Measurements from ENCODE around the gene MYRF.

MYRF gene

GRCh38 chr11:61752117-61752924 lies at the start of gene MYRF:
Gene MYRF (plus strand): TSS chr11:61752636. CDS start chr11:61752745, 109 bp downstream.
- in situ Hi-C loops (cut with HindIII; ENCODE audit: low pct_ligation_motif_present, low pct_unique_long_range_greater_than_20kb, low sequenced_read_pairs) = no loop called here
- DNase-seq = peak; percentile 52

- in situ Hi-C loops (cut with HindIII; ENCODE audit: low pct_ligation_motif_present, low pct_unique_long_range_greater_than_20kb, low sequenced_read_pairs) = no loop called here
- DNase-seq = no peak
These were observed 49.6 kb upstream of the MYRF start for GRCh38 chr11:61702701-61703312.

GRCh38 chr11:61704838-61705237 lies 47.6 kb upstream of the MYRF start:
- in situ Hi-C loops (cut with HindIII; ENCODE audit: low pct_ligation_motif_present, low pct_unique_long_range_greater_than_20kb, low sequenced_read_pairs) = no loop called here

GRCh38 chr11:61706452-61707400 lies 45.7 kb upstream of the MYRF start:
- no peak for DNase-seq
- in situ Hi-C loops (cut with HindIII; ENCODE audit: low pct_ligation_motif_present, low pct_unique_long_range_greater_than_20kb, low sequenced_read_pairs) = no loop called here

More at GRCh38 chr11:61704838-61705237, 47.6 kb upstream of the MYRF start:
- no peak for DNase-seq

GRCh38 chr11:61707574-61707973 lies 44.9 kb upstream of the MYRF start:
- DNase-seq = no peak
- in situ Hi-C loops (cut with HindIII; ENCODE audit: low pct_ligation_motif_present, low pct_unique_long_range_greater_than_20kb, low sequenced_read_pairs) = no loop called here

GRCh38 chr11:61709110-61709509 lies 43.3 kb upstream of the MYRF start:
- in situ Hi-C loops (cut with HindIII; ENCODE audit: low pct_ligation_motif_present, low pct_unique_long_range_greater_than_20kb, low sequenced_read_pairs) = no loop called here

GRCh38 chr11:61709572-61709971 lies 42.9 kb upstream of the MYRF start:
- DNase-seq = no peak
- in situ Hi-C loops (cut with HindIII; ENCODE audit: low pct_ligation_motif_present, low pct_unique_long_range_greater_than_20kb, low sequenced_read_pairs) = no loop called here

More at GRCh38 chr11:61709110-61709509, 43.3 kb upstream of the MYRF start:
- no peak for DNase-seq

GRCh38 chr11:61710019-61710418 lies 42.4 kb upstream of the MYRF start:
- in situ Hi-C loops (cut with HindIII; ENCODE audit: low pct_ligation_motif_present, low pct_unique_long_range_greater_than_20kb, low sequenced_read_pairs) = no loop called here

GRCh38 chr11:61711037-61711436 lies 41.4 kb upstream of the MYRF start:
- no peak for DNase-seq
- in situ Hi-C loops (cut with HindIII; ENCODE audit: low pct_ligation_motif_present, low pct_unique_long_range_greater_than_20kb, low sequenced_read_pairs) = no loop called here

More at GRCh38 chr11:61710019-61710418, 42.4 kb upstream of the MYRF start:
- no peak for DNase-seq

GRCh38 chr11:61711498-61711897 lies 40.9 kb upstream of the MYRF start:
- in situ Hi-C loops (cut with HindIII; ENCODE audit: low pct_ligation_motif_present, low pct_unique_long_range_greater_than_20kb, low sequenced_read_pairs) = no loop called here
- DNase-seq = no peak

GRCh38 chr11:61712314-61712713 lies 40.1 kb upstream of the MYRF start:
- in situ Hi-C loops (cut with HindIII; ENCODE audit: low pct_ligation_motif_present, low pct_unique_long_range_greater_than_20kb, low sequenced_read_pairs) = no loop called here
- no peak for DNase-seq

GRCh38 chr11:61712846-61713245 lies 39.6 kb upstream of the MYRF start:
- in situ Hi-C loops (cut with HindIII; ENCODE audit: low pct_ligation_motif_present, low pct_unique_long_range_greater_than_20kb, low sequenced_read_pairs) = no loop called here
- no peak for DNase-seq

GRCh38 chr11:61713464-61713863 lies 39.0 kb upstream of the MYRF start:
- in situ Hi-C loops (cut with HindIII; ENCODE audit: low pct_ligation_motif_present, low pct_unique_long_range_greater_than_20kb, low sequenced_read_pairs) = no loop called here
- no peak for DNase-seq

GRCh38 chr11:61713906-61714305 lies 38.5 kb upstream of the MYRF start:
- in situ Hi-C loops (cut with HindIII; ENCODE audit: low pct_ligation_motif_present, low pct_unique_long_range_greater_than_20kb, low sequenced_read_pairs) = no loop called here
- DNase-seq = no peak

GRCh38 chr11:61714316-61714715 lies 38.1 kb upstream of the MYRF start:
- in situ Hi-C loops (cut with HindIII; ENCODE audit: low pct_ligation_motif_present, low pct_unique_long_range_greater_than_20kb, low sequenced_read_pairs) = no loop called here
- no peak for DNase-seq

- DNase-seq = no peak
- in situ Hi-C loops (cut with HindIII; ENCODE audit: low pct_ligation_motif_present, low pct_unique_long_range_greater_than_20kb, low sequenced_read_pairs) = no loop called here
These were observed 37.5 kb upstream of the MYRF start for GRCh38 chr11:61714916-61715315.

GRCh38 chr11:61715867-61716266 lies 36.6 kb upstream of the MYRF start:
- in situ Hi-C loops (cut with HindIII; ENCODE audit: low pct_ligation_motif_present, low pct_unique_long_range_greater_than_20kb, low sequenced_read_pairs) = no loop called here
- DNase-seq = no peak

- in situ Hi-C loops (cut with HindIII; ENCODE audit: low pct_ligation_motif_present, low pct_unique_long_range_greater_than_20kb, low sequenced_read_pairs) = no loop called here
- no peak for DNase-seq
These were observed 35.8 kb upstream of the MYRF start for GRCh38 chr11:61716478-61717285.
